GM21528 (cell line): Measurements from ENCODE around the gene OGDHL.
"Not testable (repeated sequence)": the region's sequence is repeated elsewhere in the genome, so short reads cannot be mapped to it uniquely, and the experiment has no call there.

ENCODE experiments used
- ATAC-seq: cut with Tn5 transposase; IDR thresholded peaks from one replicate; pipeline ENCODE4 v1.9.1; 2021; ENCODE audit warnings: mild to moderate bottlenecking, moderate library complexity; ENCODE audit not compliant: unreplicated experiment, low FRiP score

The OGDHL gene

GRCh38 chr10:49761789-49762565 is at the start of gene OGDHL:
OGDHL (minus strand) TSS chr10:49762323; CDS start chr10:49758592, 3,731 bp downstream.
- no peak for ATAC-seq

GRCh38 chr10:49803988-49804387 is 41.9 kb upstream of the OGDHL start:
- no peak for ATAC-seq

- ATAC-seq = no peak
These were observed 36.2 kb upstream of the OGDHL start for GRCh38 chr10:49798275-49798674.

DNA sequence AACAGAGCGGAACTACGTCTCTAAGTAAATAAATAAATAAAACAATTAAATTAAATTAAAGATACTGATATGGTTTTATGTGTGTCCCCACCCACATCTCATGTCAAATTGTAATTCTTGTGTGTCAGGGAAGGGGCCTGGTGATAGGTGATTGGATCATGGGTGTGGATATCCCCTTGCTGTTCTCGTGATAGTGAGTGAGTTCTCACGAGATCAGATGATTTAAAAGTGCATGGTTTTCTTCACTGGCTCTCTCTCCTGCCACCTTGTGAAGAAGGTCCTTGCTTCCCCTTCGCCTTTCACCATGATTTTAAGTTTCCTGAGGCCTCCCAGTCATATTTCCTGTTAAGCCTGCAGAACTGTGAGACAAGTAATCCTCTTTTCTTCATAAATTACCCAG is 29.0 kb upstream of the OGDHL start:
- no peak for ATAC-seq

- no peak for ATAC-seq
These were observed 22.6 kb upstream of the OGDHL start for GRCh38 chr10:49784681-49785080.

DNA sequence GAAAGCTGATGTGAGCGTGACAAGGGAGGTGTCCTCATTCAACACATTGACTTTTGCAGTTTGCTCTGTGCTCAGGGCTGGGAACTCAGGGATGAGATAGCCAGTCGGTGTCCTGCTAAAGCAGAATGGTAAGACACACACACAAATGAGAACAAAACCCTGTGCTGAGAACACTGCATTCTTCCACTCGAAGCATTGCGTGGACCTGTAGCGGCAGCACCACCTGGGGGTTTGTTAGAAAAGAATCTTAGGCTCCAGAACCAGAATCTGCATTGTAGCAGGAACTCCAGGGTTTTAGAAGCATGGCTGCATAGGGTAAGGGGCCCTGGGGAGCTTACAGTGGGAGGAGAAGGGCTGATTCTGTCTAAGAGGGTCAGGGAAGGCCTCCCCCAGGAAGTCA is 21.5 kb upstream of the OGDHL start:
- ATAC-seq = no peak

DNA sequence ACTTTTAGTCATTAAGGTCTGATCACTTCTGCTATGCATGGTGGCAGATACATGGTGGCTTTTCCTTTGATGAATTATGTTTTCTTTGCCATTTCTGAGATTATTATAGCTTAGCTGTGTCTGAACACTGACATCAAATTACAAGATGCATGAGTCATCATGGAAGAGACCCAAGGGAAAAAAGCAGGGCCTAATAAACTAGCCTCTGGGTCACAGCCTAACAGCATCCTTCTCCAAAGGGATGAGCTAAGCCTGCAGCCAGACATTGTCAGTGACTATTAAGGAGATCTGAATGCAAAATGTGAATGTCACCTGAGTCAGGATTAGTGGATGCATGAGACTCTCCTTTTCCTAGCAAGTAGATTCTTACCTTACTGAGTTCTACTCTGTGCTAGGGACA is 19.1 kb upstream of the OGDHL start:
- no peak for ATAC-seq

DNA sequence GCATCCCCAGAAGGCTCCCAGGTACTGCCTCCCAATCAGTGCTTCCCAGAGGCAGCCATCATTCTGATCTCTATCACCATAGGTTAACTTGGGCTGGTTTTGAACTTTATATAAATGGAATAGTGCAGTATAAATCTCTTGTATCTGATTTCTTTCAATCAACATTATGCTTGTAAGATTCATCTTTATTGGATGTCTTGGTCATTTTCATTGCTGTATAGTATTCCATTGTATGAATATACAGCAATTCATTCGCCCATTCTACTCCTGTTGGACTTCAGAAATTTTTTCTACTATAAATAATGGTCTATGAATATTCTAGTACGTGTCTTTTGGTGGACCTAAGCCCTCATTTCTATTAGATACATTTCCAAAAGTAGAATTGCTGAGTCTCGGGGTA is 16.1 kb upstream of the OGDHL start:
- no peak for ATAC-seq

DNA sequence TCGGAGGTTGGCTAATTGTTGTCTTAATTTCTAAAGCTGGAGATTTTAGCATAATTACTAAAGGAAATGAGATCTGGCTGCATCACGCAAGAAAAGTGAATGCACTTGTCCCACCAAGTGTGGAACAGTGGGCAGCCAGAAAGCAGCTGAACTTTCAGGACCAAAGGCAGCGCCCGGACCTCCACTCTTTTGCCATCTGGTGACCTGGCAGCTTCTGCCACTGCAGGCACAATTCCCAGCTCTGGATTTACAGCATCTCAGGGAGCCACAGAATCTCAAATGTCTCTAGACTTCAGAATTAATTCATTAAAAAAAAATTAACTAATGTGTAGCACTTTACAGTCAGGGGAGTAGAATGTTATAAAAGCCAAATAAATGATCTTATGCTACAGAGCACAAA is 14.7 kb upstream of the OGDHL start:
- ATAC-seq = no peak

GRCh38 chr10:49775014-49775413 is 12.9 kb upstream of the OGDHL start:
- no peak for ATAC-seq

GRCh38 chr10:49772944-49773343 is 10.8 kb upstream of the OGDHL start:
- ATAC-seq = not testable (repeated sequence)

DNA sequence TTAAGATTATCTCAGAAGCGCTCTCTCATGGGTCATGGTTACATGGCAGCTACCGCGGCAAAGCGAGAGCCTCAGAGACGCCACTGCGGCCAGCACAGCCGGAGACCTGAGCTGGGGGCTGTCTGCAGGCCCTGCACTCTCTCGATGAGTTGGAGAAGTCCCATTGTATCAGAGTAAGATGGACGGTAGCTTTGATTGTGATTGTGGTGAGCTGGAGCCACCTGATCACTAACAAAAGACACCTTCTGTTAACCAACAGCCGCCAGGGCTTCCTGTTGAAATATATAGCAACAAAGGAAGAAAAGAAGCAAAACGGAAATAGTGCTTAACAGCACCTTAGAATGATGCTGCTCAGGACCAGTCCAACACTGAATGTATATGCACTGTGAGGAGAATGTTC is 8.9 kb upstream of the OGDHL start:
- not testable (repeated sequence) for ATAC-seq

DNA sequence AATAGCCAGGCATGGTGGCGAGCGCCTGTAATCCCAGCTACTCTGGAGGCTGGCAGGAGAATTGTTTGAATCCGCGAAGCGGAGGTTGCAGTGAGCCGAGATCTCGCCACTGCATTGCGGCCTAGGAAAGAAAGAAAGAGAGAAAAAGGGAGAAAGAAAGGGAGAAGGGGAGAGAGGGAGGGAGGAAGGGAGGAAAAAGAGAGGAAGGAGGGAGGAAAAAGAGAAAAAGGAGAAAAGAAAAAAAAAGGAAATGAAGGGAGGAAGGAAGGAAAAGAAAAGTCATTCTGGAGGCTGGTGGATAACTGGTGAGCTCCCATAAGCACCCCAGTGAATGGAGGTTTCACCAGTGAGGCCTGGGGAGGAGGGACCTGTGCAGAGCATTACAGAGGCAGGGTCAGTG is 7.6 kb upstream of the OGDHL start:
- ATAC-seq = no peak

GRCh38 chr10:49768731-49769130 is 6.6 kb upstream of the OGDHL start:
- no peak for ATAC-seq

GRCh38 chr10:49768329-49768728 is 6.2 kb upstream of the OGDHL start:
- no peak for ATAC-seq

GRCh38 chr10:49767752-49768151 is 5.6 kb upstream of the OGDHL start:
- ATAC-seq = no peak

DNA sequence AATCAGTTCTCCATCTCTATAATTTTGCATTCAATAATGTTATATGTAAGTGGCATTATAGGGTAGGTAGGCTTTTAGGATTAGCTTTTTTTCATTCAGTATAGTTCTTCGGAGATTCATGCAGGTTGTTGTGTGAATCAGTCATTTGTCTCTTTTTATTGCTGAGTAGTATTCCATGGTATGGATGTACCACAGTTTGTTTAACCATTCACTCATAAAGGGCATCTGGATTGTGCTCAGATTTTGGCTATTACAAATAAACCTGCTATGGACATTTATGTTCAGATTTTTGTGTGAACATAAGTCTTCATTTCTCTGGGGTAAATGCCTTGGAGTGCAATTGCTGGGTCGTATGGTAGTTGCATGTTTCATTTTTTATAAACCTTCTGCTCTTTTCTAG is 4.4 kb upstream of the OGDHL start:
- ATAC-seq = no peak

- ATAC-seq = no peak
These were observed 399 bp upstream of the OGDHL start for GRCh38 chr10:49762566-49762877.

GRCh38 chr10:49761201-49761788 is 828 bp downstream of the OGDHL start:
- ATAC-seq = no peak

- ATAC-seq = no peak
These were observed 1.3 kb downstream of the OGDHL start for GRCh38 chr10:49760789-49761188.

GRCh38 chr10:49759787-49760551 is 2.2 kb downstream of the OGDHL start:
- ATAC-seq = no peak
